Astrocyte (in vitro differentiated cells and primary cell): ENCODE data around the gene UBE2K. TPM values are rescaled to one million over a fixed set of nuclear protein-coding genes. Genes with fewer than 3 reads are reported as not detected.
A peak's percentile ranks its signal among the peaks of the same experiment; 100 is the strongest.

ENCODE experiments used
- DNase-seq: peaks from one replicate; pipeline ENCODE4 v3.0.0-alpha.2; 2010; ENCODE audit warnings: low read depth
- FAIRE-seq: peaks from 2 replicates; lab custom pipeline; 2011; peaks lifted over from hg19 to GRCh38; lab: Jason Lieb, UNC
- H2AFZ ChIP-seq: 2 replicates; pipeline ENCODE4 v1.6.0; 2012; ENCODE audit warnings: low read depth, low read length, inconsistent platforms
- H3K27ac ChIP-seq: 2 replicates; pipeline ENCODE4 v1.5.1; 2011; ENCODE audit warnings: low read depth, low read length, inconsistent platforms
- H3K27me3 ChIP-seq: 2 replicates; pipeline ENCODE4 v1.6.0; 2011; ENCODE audit warnings: low read length, inconsistent platforms; ENCODE audit not compliant: insufficient read depth
- H3K36me3 ChIP-seq: 2 replicates; pipeline ENCODE4 v1.5.1; 2011; ENCODE audit warnings: low read length, inconsistent platforms; ENCODE audit not compliant: insufficient read depth
- H3K4me1 ChIP-seq: 2 replicates; pipeline ENCODE4 v1.5.1; 2011; ENCODE audit warnings: low read length, inconsistent platforms; ENCODE audit not compliant: insufficient read depth
- H3K4me2 ChIP-seq: 2 replicates; pipeline ENCODE4 v1.6.0; 2012; ENCODE audit warnings: low read length, inconsistent platforms
- H3K4me3 ChIP-seq: 2 replicates; pipeline ENCODE4 v1.5.1; 2011; ENCODE audit warnings: low read depth, mild to moderate bottlenecking, low read length, inconsistent platforms; ENCODE audit not compliant: insufficient read depth
- H3K79me2 ChIP-seq: 2 replicates; pipeline ENCODE4 v1.6.0; 2012; ENCODE audit warnings: mild to moderate bottlenecking, low read length, inconsistent platforms; ENCODE audit not compliant: insufficient read depth
- H3K9ac ChIP-seq: 2 replicates; pipeline ENCODE4 v1.6.0; 2012; ENCODE audit warnings: mild to moderate bottlenecking, low read length, inconsistent platforms
- H3K9me3 ChIP-seq: 2 replicates; pipeline ENCODE4 v1.5.1; 2012; ENCODE audit warnings: low read depth, mild to moderate bottlenecking, low read length, inconsistent platforms; ENCODE audit not compliant: insufficient read depth
- H4K20me1 ChIP-seq: 2 replicates; pipeline ENCODE4 v1.6.0; 2012; ENCODE audit warnings: low read length, inconsistent platforms; ENCODE audit not compliant: insufficient read depth
- H3K27ac Mint-ChIP-seq: one replicate; pipeline ENCODE4 v1.8.0; 2021; ENCODE audit warnings: mild to moderate bottlenecking, mixed read lengths; ENCODE audit not compliant: unreplicated experiment
- H3K27me3 Mint-ChIP-seq: one replicate; pipeline ENCODE4 v1.8.0; 2021; ENCODE audit warnings: low read depth, mixed read lengths; ENCODE audit not compliant: unreplicated experiment
- H3K36me3 Mint-ChIP-seq: one replicate; pipeline ENCODE4 v1.8.0; 2021; ENCODE audit warnings: low read depth, mixed read lengths; ENCODE audit not compliant: unreplicated experiment
- H3K4me1 Mint-ChIP-seq: one replicate; pipeline ENCODE4 v1.8.0; 2021; ENCODE audit warnings: low read depth, mixed read lengths; ENCODE audit not compliant: unreplicated experiment
- H3K4me3 Mint-ChIP-seq: one replicate; pipeline ENCODE4 v1.8.0; 2021; ENCODE audit warnings: mild to moderate bottlenecking, moderate library complexity, mixed read lengths; ENCODE audit not compliant: unreplicated experiment
- H3K9me3 Mint-ChIP-seq: one replicate; pipeline ENCODE4 v1.8.0; 2021; ENCODE audit warnings: mild to moderate bottlenecking, mixed read lengths; ENCODE audit not compliant: unreplicated experiment
- EZH2 ChIP-seq: IDR thresholded peaks from 2 replicates; pipeline ENCODE4 v1.6.1; 2012; ENCODE audit warnings: mild to moderate bottlenecking, low read length, inconsistent platforms; ENCODE audit not compliant: insufficient read depth
- total RNA-seq: library from RNA; stranded (reverse); gene quantifications from 2 replicates; pipeline ENCODE4 v1.2.1, GENCODE V29; 2021
- TF ChIP-seq, protein P1 (sequence below): IDR thresholded peaks from 2 replicates; pipeline ENCODE4 v1.5.1; 2011; ENCODE audit warnings: low read depth, mild to moderate bottlenecking, inconsistent platforms, low read length, moderate library complexity; ENCODE audit not compliant: insufficient read depth

The UBE2K gene
- total RNA-seq, 1 donor from 2014 or later: 134 TPM

DNA sequence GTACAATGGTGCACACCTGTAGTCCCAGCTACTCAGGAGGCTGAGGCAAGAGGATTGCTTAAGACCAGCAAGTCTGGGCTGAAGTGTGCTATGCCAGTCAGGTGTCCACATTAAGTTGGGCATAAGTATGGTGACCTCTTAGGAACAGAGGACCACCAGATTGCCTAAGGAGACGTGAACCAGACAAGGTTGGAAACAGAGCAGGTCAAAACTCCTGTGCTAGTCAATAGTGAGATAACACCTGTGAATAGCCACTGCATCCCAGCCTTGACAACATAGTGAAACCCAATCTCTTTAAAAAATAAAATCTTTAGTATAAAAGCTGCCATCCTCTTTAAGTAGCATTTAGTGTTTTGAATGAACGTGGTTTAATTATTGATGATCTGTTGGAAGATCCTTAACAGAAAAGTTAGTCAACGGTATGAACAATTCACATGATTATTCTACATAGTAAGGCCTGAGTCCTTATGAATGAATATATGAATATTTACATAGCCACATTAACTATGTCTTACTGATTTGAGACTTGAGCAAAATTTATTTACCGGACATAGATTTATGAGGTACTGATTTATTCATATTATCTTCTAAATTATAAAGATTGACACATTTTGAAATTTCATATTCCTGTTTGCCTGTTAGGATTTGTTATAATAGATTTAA is 63.2 kb downstream of the UBE2K start:
- Histone ChIP-seq H3K4me3 (no peak overlapping the region), H3K4me1 (no peaks in the 10 kb centered on the region), H3K9me3 (no peaks in the 10 kb centered on the region), H3K9ac (no peak overlapping the region), H4K20me1 (peaks cover 18% of the 10 kb centered on the region), H3K27me3 (no peaks in the 10 kb centered on the region), H3K27ac (no peak overlapping the region), H3K36me3 (peaks cover 15% of the 10 kb centered on the region), H2AFZ (no peak overlapping the region), H3K79me2 (peaks cover 11% of the 10 kb centered on the region), H3K4me2 (no peak overlapping the region)
- H3K27ac Mint-ChIP-seq: peak overlapping the region; percentile 18
- FAIRE-seq (no peak), DNase-seq (no peak)
- peaks cover 7% of the 10 kb centered on the region for H3K36me3 Mint-ChIP-seq
- TF ChIP-seq, protein P1, sequence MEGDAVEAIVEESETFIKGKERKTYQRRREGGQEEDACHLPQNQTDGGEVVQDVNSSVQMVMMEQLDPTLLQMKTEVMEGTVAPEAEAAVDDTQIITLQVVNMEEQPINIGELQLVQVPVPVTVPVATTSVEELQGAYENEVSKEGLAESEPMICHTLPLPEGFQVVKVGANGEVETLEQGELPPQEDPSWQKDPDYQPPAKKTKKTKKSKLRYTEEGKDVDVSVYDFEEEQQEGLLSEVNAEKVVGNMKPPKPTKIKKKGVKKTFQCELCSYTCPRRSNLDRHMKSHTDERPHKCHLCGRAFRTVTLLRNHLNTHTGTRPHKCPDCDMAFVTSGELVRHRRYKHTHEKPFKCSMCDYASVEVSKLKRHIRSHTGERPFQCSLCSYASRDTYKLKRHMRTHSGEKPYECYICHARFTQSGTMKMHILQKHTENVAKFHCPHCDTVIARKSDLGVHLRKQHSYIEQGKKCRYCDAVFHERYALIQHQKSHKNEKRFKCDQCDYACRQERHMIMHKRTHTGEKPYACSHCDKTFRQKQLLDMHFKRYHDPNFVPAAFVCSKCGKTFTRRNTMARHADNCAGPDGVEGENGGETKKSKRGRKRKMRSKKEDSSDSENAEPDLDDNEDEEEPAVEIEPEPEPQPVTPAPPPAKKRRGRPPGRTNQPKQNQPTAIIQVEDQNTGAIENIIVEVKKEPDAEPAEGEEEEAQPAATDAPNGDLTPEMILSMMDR: no peak
- TF ChIP-seq EZH2: no peak
- no peak overlapping the region for H3K4me3 Mint-ChIP-seq
- H3K27me3 Mint-ChIP-seq: no peaks in the 10 kb centered on the region
- no peaks in the 10 kb centered on the region for H3K4me1 Mint-ChIP-seq
- no peaks in the 10 kb centered on the region for H3K9me3 Mint-ChIP-seq

DNA sequence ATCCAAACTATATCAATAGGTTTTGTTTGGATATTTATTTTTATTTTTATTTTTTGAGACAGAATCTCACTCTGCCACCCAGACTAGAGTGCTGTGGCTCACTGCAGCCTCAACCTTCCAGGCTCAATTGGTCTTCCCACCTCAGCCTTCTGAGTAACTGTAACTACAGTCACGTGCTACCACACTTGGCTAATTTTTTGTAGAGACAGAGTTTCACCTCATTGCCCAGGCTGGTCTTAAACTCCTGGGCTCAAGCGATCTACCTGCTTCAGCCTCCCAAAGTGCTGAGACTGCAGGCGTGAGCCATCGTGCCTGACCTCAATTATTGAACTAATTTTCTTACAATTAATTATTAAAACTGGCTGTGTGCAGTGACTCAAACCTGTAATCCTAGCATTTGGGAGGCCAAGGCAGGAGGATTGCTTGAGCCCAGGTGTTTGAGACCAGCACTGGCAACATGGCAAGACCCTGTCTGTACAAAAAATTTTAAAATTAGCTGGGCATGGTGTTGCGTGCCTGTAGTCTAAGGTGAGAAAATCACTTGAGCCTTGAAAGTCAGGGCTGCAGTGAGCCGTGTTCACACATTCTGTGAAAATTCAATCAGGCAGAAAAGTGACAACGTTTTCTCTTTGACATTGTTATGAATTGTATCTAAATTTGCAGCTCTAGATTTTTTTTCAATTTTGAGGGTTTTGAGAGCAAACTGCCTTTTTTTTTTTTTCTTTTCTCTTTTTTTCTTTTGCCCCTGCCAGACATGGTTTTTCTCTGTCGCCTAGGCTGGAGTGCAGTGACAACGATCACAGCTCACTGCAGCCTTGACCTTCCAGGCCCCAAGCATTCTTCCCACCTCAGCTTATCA is 66.0 kb downstream of the UBE2K start:
- Histone ChIP-seq H3K27ac (no peak overlapping the region), H3K79me2 (peaks cover 13% of the 10 kb centered on the region), H3K4me3 (no peak overlapping the region), H3K9ac (no peak overlapping the region), H3K9me3 (no peaks in the 10 kb centered on the region), H4K20me1 (peaks cover 24% of the 10 kb centered on the region), H3K27me3 (no peaks in the 10 kb centered on the region), H2AFZ (no peak overlapping the region), H3K4me1 (no peaks in the 10 kb centered on the region), H3K4me2 (no peak overlapping the region), H3K36me3 (peaks cover 18% of the 10 kb centered on the region)
- no peak overlapping the region for H3K4me3 Mint-ChIP-seq
- no peak for TF ChIP-seq EZH2
- TF ChIP-seq, protein P1: no peak
- no peaks in the 10 kb centered on the region for H3K4me1 Mint-ChIP-seq
- no peak overlapping the region for H3K27ac Mint-ChIP-seq
- no peaks in the 10 kb centered on the region for H3K27me3 Mint-ChIP-seq
- H3K9me3 Mint-ChIP-seq: no peaks in the 10 kb centered on the region
- no peak for DNase-seq
- H3K36me3 Mint-ChIP-seq: peaks cover 7% of the 10 kb centered on the region
- FAIRE-seq: no peak
